DLD1 (cell line): ENCODE measurements around the gene ITGB8.

Experiments
- in situ Hi-C: cut with HindIII; loops from 2 replicates; pipeline ENCODE4 v1.10.0; 2017; ENCODE audit warnings: low sequenced_read_pairs

Gene ITGB8

GRCh38 chr7:20447021-20447650 lies 116.4 kb downstream of the ITGB8 start:
- in situ Hi-C loops, result no loop called here

GRCh38 chr7:20449176-20449575 lies 118.5 kb downstream of the ITGB8 start:
- in situ Hi-C loops, result no loop called here

GRCh38 chr7:20450536-20450935 lies 119.8 kb downstream of the ITGB8 start:
- in situ Hi-C loops, result no loop called here

- in situ Hi-C loops, result no loop called here
These were observed 123.5 kb downstream of the ITGB8 start for GRCh38 chr7:20454202-20454601.

- in situ Hi-C loops, result no loop called here
These were observed 126.0 kb downstream of the ITGB8 start for GRCh38 chr7:20456701-20457100.

GRCh38 chr7:20458521-20458920 lies 127.8 kb downstream of the ITGB8 start:
- in situ Hi-C loops, result no loop called here

- in situ Hi-C loops, result no loop called here
These were observed 128.7 kb downstream of the ITGB8 start for GRCh38 chr7:20459419-20459818.

- in situ Hi-C loops, result no loop called here
These were observed 134.2 kb downstream of the ITGB8 start for GRCh38 chr7:20464891-20465290.
